Caki2 (cell line): ENCODE data around the gene STXBP4. TPM values are rescaled to one million over a fixed set of nuclear protein-coding genes. Genes with fewer than 3 reads are reported as not detected.

ENCODE experiments used
- DNase-seq: peaks from one replicate; pipeline ENCODE4 v3.0.0-alpha.2; 2015; ENCODE audit warnings: low read depth
- in situ Hi-C: cut with HindIII; loops from 2 replicates; pipeline ENCODE4 v1.10.0; 2016; ENCODE audit warnings: low sequenced_read_pairs, low pct_unique_long_range_greater_than_20kb, mixed read lengths
- total RNA-seq: library from RNA; depleted of rRNA; stranded (reverse); fragments of >200 nt; shearing (Covaris generic); gene quantifications from 2 replicates; pipeline ENCODE4 v1.2.3, GENCODE V29; 2014; ENCODE audit warnings: low replicate concordance

STXBP4 gene
- total RNA-seq, 1 experiment from 2014 or later: 1.1 TPM

DNA sequence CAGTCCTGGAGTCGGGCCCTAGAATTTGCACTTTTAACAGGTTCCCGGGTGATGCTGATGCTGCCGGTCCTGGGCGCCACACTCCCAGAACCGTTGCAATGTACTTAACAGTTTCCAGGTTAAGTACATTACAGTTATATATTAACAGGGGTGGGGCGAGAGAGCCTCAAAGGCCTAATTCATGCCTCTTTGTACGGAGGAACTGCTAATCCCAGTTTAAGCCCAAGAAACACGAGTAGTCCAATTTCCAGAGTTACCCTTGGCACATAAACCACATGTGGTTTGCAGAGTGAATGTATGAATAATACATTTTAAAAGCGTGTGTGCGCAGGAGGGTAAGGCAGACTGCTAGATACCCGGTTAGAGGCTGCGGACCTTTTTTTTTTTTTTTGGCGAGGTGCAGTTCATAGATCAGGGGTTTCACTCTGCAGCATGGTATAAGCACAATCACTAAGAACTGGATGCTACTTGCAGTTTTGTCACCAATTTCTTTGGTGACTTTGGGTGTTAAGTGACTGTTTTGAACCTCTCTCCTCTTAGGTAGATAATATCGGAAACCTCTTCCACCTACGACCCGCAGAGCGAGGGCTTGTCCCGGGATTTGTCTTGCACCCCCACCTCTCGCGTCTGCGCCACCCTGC, 824 bp upstream of the STXBP4 start:
- peak; percentile 72 for DNase-seq
- in situ Hi-C loops: no loop called here

DNA sequence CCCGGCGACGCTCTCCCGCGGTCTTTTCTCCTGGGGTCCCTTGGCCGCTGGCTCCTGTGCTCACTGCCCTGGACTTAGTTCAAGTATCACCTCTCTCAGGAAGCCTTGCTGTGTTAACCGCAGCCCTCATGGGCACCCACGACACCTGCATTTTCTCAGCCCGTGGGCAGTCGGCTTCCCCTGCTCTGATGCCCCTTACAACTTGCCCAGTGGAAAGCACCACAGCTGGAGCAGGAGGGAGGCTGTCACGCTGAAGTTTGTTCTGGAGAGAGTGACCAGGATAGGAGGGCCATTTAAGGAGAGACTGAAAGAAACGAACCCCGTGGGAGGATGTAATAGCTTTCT, 395 bp downstream of the STXBP4 start:
- in situ Hi-C loops: no loop called here
- no peak for DNase-seq

DNA sequence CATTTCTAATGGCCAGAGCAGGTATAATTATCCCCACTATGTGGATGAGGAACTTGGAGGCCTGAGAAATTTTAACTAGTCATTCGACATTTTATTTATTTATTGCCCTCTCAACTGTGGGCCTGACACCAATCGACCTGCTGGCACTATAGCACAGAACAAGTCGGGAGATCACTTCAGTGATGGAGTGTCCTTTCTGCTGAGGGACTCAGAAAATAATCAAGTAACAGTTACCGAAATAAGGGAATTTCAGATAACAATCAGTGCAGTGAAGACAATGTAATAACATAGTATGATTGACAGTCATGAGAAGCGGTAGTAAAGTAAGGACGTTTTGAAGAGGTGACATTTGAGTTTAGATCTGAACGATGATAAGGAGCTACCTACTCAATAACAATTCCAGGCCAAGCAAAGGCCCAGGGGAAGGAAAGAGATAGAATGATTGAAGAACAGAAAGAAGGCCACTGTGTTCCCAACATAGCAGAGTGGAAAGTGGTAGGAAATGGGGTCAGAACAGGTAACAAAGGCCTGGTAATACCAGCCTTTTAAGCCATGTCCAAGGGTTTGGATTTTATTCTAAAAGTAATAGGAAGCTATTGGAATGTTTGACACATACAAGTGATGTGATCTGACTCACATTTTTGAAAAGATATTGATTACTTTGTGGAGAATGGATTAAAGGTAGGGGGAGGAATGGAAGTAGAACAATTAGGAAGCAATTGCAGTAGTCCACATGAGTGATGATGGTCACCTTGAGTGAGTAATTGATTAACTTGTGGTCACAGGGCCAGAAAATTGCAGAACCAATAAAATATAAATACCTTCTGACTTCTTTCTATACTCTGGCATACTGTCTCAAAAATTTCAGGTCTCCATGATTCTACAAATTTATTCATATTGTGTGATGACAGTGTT, 1.4 kb downstream of the STXBP4 start:
- in situ Hi-C loops: no loop called here
- no peak for DNase-seq

DNA sequence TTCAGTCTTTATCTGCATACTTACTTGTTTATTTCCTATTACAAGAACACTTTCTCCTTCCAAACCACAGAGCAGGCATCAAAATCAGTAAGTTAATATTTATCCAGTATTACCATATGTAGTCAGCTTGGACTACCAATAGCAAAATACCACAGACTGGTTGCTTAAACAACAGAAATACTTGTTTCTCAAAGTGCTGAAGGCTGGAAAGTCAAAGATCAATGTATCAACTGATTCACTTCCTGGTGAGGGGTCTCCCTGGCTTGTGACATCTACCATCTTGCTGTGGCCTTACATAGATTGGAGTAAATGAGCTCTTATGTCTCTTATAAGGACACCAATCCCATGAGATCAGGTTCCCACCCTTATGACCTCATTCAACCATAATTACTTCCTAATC, 2.6 kb downstream of the STXBP4 start:
- in situ Hi-C loops: no loop called here
- peak; percentile 42 for DNase-seq

DNA sequence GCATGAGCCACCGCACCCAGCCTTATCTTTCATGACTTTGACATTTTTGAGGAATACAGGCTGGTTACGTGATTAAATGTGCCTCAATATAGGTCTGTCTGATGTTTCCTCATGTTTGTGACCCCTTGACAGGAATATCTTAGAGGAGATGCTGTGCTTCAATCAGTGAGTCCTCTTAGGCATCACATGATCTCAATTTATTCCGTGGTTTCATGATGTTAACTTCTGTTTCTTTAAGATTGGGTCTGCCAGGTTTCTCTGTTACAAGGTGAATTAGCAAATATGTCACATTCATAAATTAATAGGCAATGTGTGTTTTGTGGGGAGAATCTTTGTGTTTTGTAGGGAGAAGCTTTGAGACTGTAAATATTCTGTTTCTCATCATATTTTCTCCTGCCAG, 3.3 kb downstream of the STXBP4 start:
- in situ Hi-C loops: no loop called here
- DNase-seq: no peak

DNA sequence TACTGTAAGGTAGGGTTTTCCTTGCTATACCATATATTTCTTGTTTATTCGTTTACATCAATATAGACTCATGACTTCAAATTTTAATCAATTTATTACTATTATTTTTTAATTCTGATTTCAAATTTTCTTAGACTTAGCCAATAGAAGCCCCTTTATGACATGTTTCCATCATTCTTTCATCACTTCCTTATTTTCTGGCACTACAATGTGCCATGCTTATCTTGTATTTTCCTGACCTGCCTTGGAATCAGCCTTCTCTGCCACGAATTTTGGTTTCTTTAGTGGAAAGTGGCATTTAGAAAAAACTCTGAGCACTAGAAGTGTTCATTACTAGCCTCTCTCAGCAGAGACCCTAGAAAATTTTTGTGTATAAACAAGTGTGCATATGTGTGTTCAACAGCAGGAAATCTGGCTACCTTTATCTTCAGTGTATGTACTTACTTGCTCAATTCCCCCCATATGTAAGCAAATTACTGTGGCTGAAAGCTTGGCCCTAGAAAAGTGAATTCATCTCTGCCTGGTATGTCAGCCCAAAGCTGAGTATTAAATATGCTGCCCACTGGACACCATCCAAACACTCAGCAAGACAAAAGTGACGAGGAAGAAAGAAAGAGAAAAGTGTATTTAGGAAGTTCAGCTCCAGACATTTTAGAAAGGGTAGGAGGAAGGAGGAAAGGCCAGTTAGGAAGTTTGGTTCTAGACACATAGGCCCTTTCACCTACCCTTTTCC, 4.0 kb downstream of the STXBP4 start:
- DNase-seq: no peak
- in situ Hi-C loops: no loop called here

DNA sequence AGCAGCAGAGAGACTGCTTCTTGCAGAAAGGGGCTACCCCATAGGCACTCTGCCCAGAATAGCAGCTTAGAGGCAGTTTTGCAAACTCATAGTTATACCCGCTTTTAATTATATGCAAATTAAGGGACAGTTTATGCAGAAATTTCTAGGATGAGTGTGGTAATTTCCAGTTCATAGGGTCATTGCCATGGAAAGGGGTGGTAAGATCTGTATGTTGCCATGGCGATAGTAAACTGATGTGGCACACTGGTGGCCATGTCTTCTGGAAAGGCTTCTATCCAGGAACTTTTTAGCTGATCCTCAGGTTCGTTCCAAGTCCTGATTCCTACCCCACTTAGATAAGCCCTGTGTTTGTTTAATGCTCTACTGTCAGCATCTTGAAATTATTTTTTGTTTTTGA, 6.2 kb downstream of the STXBP4 start:
- no peak for DNase-seq
- in situ Hi-C loops: no loop called here

DNA sequence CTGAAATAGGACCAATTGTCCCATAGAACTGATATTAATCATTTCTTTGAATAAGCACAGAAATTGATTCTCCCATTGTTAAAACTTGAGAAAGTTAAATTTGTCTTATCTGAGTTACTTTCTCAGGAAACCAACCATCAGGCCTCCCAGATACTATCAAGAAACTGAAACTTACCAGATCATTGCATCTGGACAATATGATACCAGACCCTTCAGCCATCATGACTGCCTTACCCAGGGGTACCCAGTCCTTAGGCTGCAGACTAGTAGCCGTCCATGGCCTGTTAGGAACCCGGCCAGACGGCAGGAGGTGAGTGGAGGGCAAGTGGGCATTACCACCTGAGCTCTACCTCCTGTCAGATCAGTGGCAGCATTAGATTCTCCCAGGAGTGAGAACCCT, 7.8 kb downstream of the STXBP4 start:
- in situ Hi-C loops: no loop called here
- DNase-seq: no peak

DNA sequence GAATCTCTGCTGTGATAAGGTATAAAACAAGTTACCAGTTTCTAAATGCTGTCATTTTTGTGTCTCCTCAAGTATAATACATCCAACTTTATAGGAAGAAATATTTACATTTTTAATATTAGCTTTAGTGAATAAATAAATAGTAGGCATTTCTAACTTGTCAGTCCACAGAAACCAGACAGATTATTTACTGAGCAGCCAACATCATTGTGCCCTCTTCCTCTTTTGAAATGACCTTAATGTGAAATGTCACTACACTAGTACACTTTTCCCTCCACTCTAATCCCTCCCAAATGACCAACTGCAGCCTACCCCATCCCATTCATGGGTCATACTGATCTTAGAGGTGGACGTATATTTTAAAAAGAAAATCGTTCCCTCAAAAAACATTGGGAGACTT, 9.2 kb downstream of the STXBP4 start:
- DNase-seq: no peak
- in situ Hi-C loops: no loop called here

DNA sequence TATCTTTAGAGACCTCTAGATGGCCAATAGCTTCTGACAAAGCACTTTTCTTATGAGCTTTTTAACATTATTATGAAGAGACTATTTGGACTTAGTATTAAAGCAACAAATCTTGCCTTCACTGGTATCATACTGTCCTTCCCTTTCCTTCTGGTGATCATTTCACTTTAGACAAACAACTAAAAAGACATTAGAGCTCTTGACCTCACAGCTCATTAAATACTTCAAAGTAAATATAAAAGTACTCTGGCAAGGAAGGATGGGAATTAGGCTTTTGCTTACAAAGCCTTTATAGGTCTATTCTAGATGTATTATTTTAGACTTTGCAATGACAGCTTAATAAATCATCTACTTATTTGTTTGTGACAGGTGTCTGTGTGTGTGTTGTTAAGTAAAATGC, 11.1 kb downstream of the STXBP4 start:
- in situ Hi-C loops: no loop called here

DNA sequence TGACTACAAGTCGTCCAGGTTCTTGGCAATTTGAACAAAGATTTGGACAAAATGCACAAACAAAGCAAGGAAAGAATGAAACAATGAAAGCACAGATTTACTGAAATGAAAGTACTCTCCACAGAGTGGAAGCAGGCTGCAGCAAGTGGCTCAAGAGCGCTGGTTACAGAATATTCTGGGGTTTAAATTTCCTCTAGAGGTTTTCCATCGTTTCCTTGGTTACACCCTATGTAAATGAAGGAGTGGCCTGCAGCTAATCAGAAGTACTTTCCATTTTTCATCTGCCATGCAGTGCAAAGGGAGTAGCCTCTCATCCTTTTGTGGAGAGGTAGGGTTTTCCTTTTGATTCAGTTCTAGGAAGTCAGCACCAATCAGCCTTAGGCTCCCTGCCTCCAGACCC, 11.8 kb downstream of the STXBP4 start:
- DNase-seq: no peak
- in situ Hi-C loops: no loop called here

More for the DNA sequence above, 11.1 kb downstream of the STXBP4 start:
- DNase-seq: no peak

DNA sequence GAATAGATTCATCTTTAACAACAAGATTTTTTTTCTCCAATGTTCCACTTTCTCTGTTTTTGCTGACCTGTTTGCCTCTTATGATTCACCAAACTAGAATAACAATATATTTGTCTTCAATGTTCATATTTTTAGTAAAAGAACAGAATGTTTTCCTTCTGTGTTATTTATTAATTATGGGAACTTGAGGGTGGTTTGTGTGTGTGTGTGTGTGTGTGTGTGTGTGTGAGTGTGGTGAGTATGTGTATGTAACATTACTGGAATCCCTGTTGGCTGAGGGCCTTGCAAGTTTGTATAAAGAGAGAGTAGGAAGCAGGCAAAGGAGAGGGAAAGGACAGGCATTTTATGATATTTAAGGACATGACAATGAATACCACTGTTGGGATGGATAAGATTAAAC, 13.8 kb downstream of the STXBP4 start:
- in situ Hi-C loops: no loop called here
- no peak for DNase-seq

DNA sequence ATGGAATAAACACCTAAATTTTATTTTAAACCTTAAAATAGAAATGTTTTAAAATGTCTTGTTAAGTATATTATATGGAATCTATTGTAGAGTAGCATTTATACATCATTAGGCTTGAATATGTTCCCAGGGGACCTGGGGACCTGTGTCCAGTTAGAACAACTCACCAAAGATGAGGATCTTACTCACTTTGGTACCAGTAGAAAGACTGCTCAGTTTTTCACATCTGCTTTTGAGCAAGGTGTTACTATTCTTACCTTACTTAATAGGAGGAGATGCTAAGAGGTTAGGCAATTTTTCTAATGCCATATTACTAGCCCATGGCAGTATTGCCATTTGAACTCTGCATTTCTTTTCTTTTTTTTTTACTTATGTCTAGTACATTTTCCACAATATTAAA, 14.7 kb downstream of the STXBP4 start:
- no peak for DNase-seq
- in situ Hi-C loops: no loop called here

DNA sequence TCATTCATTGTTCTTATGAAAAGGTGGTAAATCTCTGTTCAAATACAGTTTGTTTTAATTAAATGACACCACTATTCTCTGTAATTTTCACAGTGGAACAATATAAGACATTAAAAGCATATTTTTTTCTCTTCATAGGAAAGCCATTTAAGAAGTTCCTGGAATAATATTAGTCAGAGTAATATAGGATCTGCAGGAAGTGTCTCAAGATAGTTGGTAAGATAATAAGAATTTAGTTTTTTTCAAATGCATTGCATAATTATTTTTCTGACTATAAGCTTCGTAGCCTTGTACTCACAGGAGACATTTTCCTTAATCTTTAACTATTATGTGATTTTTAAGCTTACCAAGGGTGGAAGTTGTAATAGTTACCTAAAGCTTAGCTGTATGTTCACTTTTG, 16.9 kb downstream of the STXBP4 start:
- no peak for DNase-seq
- in situ Hi-C loops: no loop called here

DNA sequence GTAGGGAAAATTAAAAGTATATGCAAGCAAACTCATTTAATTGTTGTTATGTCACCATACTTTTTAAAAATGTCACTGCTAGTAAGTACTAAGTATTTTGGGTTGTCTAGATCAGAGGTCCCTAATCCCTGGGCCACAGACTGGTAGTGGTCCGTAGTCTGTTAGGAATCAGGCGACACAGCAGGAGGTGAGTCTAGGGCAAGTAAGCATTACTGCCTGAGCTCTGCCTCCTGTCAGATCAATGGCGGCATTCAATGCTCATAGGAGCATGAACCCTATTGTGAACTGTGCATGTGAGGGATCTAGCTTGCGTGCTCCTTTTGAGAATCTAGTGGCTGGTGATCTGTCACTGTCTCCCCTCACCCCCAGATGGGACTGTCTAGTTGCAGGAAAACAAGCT, 21.6 kb downstream of the STXBP4 start:
- in situ Hi-C loops: no loop called here
- no peak for DNase-seq

DNA sequence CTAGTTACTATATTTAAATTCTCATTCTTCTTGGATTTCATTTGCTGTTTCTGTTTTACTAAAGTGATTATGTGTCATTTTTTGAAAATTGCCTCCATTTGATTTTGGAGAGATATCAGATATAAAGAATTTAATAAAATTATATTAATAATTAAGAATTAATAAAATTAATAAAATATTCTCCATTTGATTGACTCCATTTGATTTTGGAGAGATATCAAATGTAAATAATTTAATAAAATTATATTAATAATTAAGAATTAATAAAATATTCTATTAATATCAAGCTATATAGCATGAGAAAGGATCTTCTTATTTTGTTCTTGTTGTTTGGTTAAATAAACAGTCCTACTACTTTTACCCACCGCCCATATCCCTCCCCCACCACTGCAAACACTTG, 23.0 kb downstream of the STXBP4 start:
- in situ Hi-C loops: no loop called here
- no peak for DNase-seq

DNA sequence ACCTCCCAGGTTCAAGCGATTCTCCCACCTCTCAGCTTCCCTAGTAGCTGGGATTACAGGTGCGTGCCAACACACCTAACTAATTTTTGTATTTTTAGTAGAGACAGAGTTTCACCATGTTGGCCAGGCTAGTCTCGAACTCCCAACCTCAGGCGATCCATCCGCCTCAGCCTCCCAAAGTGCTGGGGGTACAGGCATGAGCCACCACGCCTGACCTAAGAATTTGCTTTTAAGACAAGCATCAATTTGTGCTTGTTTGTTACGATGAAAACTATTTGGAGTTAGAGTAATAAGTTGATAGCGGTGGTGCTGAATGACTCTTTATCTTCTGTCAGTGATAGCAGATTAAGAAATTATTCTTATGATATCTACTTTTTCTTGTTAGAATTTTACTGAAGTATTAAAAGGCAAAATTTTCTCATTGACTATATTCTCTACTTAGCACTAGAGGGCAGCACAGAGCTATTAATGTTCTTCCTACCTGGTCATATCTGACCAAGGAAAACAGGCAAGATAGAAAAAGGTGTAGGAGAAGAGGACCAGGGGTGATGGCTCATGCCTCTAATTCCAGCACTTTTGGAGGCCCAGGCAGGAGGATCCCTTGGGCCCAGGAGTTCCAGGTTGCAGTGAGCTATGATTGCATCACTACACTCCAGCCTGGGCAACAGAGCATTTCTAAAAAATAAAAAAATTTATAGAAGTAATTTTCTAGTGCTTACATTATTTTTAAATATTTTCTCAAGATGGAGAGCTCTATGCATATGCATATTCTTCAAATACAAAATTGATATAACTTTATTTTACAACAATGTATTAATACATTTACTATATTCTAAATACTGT, 24.5 kb downstream of the STXBP4 start:
- peak; percentile 26 for DNase-seq
- in situ Hi-C loops: no loop called here

DNA sequence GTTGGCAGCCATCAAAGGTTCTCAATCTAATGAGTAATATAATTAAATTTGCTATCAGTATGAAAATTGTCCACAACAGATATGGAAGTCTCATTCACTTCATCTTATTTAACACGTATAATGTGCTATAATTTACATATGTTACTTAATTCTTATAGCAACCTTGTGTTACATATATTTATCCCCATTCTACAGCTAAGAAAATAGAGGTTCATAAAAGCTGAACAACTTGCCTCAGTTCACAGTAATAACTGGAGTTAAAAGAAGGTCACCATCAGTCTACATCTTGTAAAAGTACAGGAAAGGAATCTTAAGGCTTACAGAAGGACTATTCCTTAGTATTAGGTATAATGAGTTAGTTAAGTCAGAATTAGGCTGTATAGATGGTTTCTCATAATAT, 27.9 kb downstream of the STXBP4 start:
- in situ Hi-C loops: no loop called here
- DNase-seq: no peak
